K562 (cell line): ENCODE results near the gene CERS1. TPM values are rescaled to one million over a fixed set of nuclear protein-coding genes. Genes with fewer than 3 reads are reported as not detected.

Experiments used
- ATAC-seq: fragments of 200-7000 bp; cut with Tn5 transposase; 3 replicates; pipeline ENCODE4 v1.9.1; 2020; ENCODE audit warnings: moderate library complexity
- BruUV-seq: library from RNA; stranded (reverse); fragments of 400-500 nt; replicated peaks from 2 replicates; lab custom pipeline; 2021; lab: Mats Ljungman, UMichigan
- CTCF ChIA-PET: fragments of 300-600 bp; formaldehyde crosslinking; extraction: SDS; loops from one replicate; lab custom pipeline; 2021; ENCODE audit warnings: low intra/inter-chr PET ratio; lab: Yijun Ruan, JAX
- POLR2A ChIA-PET: fragments of 300-600, 350-650 bp; sonication (Branson Sonifier 250); formaldehyde crosslinking; extraction: SDS; loops from one replicate; lab custom pipeline; 2021; ENCODE audit warnings: antibody characterized with exemption, inconsistent platforms; lab: Yijun Ruan, JAX
- DNase-seq, 4 experiments: peaks; one replicate each; pipeline versions ENCODE4 v3.0.0 to v3.0.0-alpha.2; 2011 to 2018; ENCODE audit warnings: low spot score in 3 of 4, mixed read lengths in 3 of 4; ENCODE audit errors: extremely low read depth in 1 of 4
- FAIRE-seq: peaks from 2 replicates; lab custom pipeline; 2011; peaks lifted over from hg19 to GRCh38; lab: Jason Lieb, UNC
- H2AFZ ChIP-seq: 2 replicates; pipeline ENCODE4 v1.6.0; 2011; ENCODE audit warnings: low read depth, low read length, control low read depth, inconsistent platforms
- H3K27ac ChIP-seq: fragments of 200-600 bp; 3 replicates; pipeline ENCODE4 v1.8.0; 2011; ENCODE audit warnings: low read depth, mild to moderate bottlenecking, control low read depth, inconsistent platforms, low read length, moderate library complexity, mixed read lengths; ENCODE audit errors: extremely low read depth
- H3K27me3 ChIP-seq, 2 experiments: fragments of 300-600 bp in 1 of 2; 2 replicates in 1 of 2; 3 replicates in 1 of 2; pipeline versions ENCODE4 v1.6.0 to v1.8.0; 2011; ENCODE audit warnings: inconsistent platforms in 2 of 2, low read length in 2 of 2, mild to moderate bottlenecking in 1 of 2, mixed read lengths in 1 of 2, moderate library complexity in 1 of 2; ENCODE audit not compliant: control insufficient read depth in 2 of 2, insufficient read depth in 2 of 2
- H3K36me3 ChIP-seq: fragments of 300-600 bp; 3 replicates; pipeline ENCODE4 v1.8.0; 2011; ENCODE audit warnings: mild to moderate bottlenecking, low read length, inconsistent platforms; ENCODE audit not compliant: control insufficient read depth, insufficient read depth
- H3K4me1 ChIP-seq, 2 experiments: fragments of 200-600 bp in 1 of 2; replicated peaks in 1 of 2; 2 replicates in 1 of 2; 3 replicates in 1 of 2; pipeline versions ENCODE4 v1.5.1 to v1.8.0; 2011; ENCODE audit warnings: inconsistent platforms in 2 of 2, low read length in 2 of 2, mild to moderate bottlenecking in 1 of 2, mixed read lengths in 1 of 2, moderate library complexity in 1 of 2; ENCODE audit not compliant: control insufficient read depth in 2 of 2, insufficient read depth in 2 of 2
- H3K4me2 ChIP-seq: 2 replicates; pipeline ENCODE4 v1.6.1; 2011; ENCODE audit warnings: low read length, control low read depth, inconsistent platforms, mixed read lengths; ENCODE audit not compliant: insufficient read depth
- H3K4me3 ChIP-seq: fragments of 200-600 bp; sonication (generic), shearing (Covaris generic); 2 replicates; pipeline ENCODE4 v1.5.1; 2016; ENCODE audit warnings: control low read depth, inconsistent platforms
- H3K79me2 ChIP-seq: fragments of 200-600 bp; 3 replicates; pipeline ENCODE4 v1.8.0; 2011; ENCODE audit warnings: low read length, inconsistent platforms; ENCODE audit not compliant: control insufficient read depth, insufficient read depth
- H3K9ac ChIP-seq, 2 experiments: 2 replicates each; pipeline versions ENCODE4 v1.6.0 to v1.6.1; 2011; ENCODE audit warnings: low read depth in 2 of 2, low read length in 2 of 2, control low read depth in 1 of 2, inconsistent platforms in 1 of 2, mild to moderate bottlenecking in 1 of 2, mixed read lengths in 1 of 2; ENCODE audit not compliant: insufficient read depth in 1 of 2
- H3K9me1 ChIP-seq: one replicate; pipeline ENCODE4 v1.6.0; 2011; ENCODE audit warnings: inconsistent platforms, mild to moderate bottlenecking, low read length, moderate library complexity; ENCODE audit not compliant: control insufficient read depth, insufficient read depth
- H3K9me3 ChIP-seq: replicated peaks from 2 replicates; pipeline ENCODE4 v1.5.1; 2011; ENCODE audit warnings: low read depth, low read length, inconsistent platforms; ENCODE audit not compliant: control insufficient read depth, insufficient read depth
- H4K20me1 ChIP-seq: replicated peaks from 2 replicates; pipeline ENCODE4 v1.6.1; 2011; ENCODE audit warnings: low read length, inconsistent platforms, mixed read lengths; ENCODE audit not compliant: control insufficient read depth, insufficient read depth
- POLR2A ChIP-seq: fragments of 450-650 bp; conservative IDR thresholded peaks from 2 replicates; pipeline ENCODE4 v1.6.1; 2016
- POLR2G ChIP-seq: fragments of 200-400 bp; formaldehyde crosslinking; IDR thresholded peaks from 2 replicates; pipeline ENCODE4 v1.6.1; 2017; ENCODE audit warnings: low read depth, mild to moderate bottlenecking, antibody characterized with exemption, low read length, moderate library complexity
- ZBTB12 ChIP-seq: fragments of 250-450 bp; sonication (Bioruptor Pico); IDR thresholded peaks from 2 replicates; pipeline ENCODE4 v1.4.0; 2020
- WGBS: fragments of 100-300 bp; shearing (Covaris generic); methylation state at CpG from one replicate; pipeline ENCODE4 v1.1.6; 2016; ENCODE audit warnings: low coverage, mixed read lengths; ENCODE audit not compliant: insufficient coverage; ENCODE audit errors: missing lambda C conversion rate; 5-methylcytosine and 5-hydroxymethylcytosine counted together
- in situ Hi-C: fragments of 300-500 bp; cut with MboI; formaldehyde crosslinking; loops from 4 replicates; pipeline ENCODE4 v1.15.0; 2018; ENCODE audit warnings: inconsistent platforms, mixed read lengths
- intact Hi-C: fragments of 100-400 bp; cut with micrococcal nuclease; formaldehyde crosslinking; loops from 2 replicates; pipeline ENCODE4 v1.14.2; 2022
- polyA plus RNA-seq, 8 experiments: library from polyadenylated mRNA; depleted of rRNA in 4 of 8; stranded (reverse) in 5 of 8; unstranded in 3 of 8; fragments of >200 nt; fragmentation: Nextera tagmentation in 2 of 8; fragmentation: Illumina TruSeq in 1 of 8; extraction: Ambion mirVana in 2 of 8; extraction: Trizol in 1 of 8; gene quantifications; 2 replicates each; pipeline versions ENCODE4 v1.2.1 to v1.2.3, GENCODE V29; 2011 to 2014; ENCODE audit warnings: inconsistent platforms in 1 of 8, missing spikeins in 1 of 8
- total RNA-seq, 7 experiments: library from RNA; depleted of rRNA in 6 of 7; stranded (reverse); fragments of >200 nt in 6 of 7; fragmentation: Illumina TruSeq in 2 of 7; extraction: Trizol in 2 of 7; gene quantifications; 2 replicates each; pipeline versions ENCODE4 v1.2.1 to v1.2.3, GENCODE V29; 2011 to 2021; ENCODE audit warnings: low replicate concordance in 1 of 7

Gene CERS1
- total and polyA plus RNA-seq, 9 of the 15 experiments (the other 6 are each of a cell fraction or from before 2014, with no cell fraction given), result 0.33 to 1.5 (median 0.86) TPM; not detected in 2

GRCh38 chr19:18929311-18929710 lies 33.4 kb upstream of the CERS1 start:
- no peak for ATAC-seq
- Histone ChIP-seq H3K9ac (no peak overlapping the region), H3K4me2 (no peak overlapping the region), H3K36me3 (peaks cover 30% of the 10 kb centered on the region; the same call in 2 of the 3 replicates), H4K20me1 (0 out of 2 replicates have a peak, but pooled peaks cover 3% of the 10 kb centered on the region), H2AFZ (no peak overlapping the region), H3K79me2 (no peaks in the 10 kb centered on the region), H3K27me3 (no peaks in the 10 kb centered on the region), H3K9me1 (peaks cover 2% of the 10 kb centered on the region), H3K27ac (no peak overlapping the region), H3K9me3 (no peaks in the 10 kb centered on the region), H3K4me3 (no peak overlapping the region), H3K4me1 (peaks cover 5 to 28% of the 10 kb centered on the region in 2 experiments; a peak in 4 of 5 replicates)
- ChIA-PET POLR2A (interaction anchor here (0.6 to 4.6 kb wide), 7 partner anchors 10 to 47 kb away, joined by 3 to 34 read pairs (median 3); partner anchors contain the start of genes COPE and DDX49), CTCF (no interaction called here)
- DNase-seq, result no peak
- no peak for TF ChIP-seq ZBTB12 (CRISPR knock-in tag)
- peak; percentile 72 for TF ChIP-seq POLR2G
- TF ChIP-seq POLR2A, result peak; percentile 14; the same call in 1 of the 2 replicates
- no peak for FAIRE-seq
- 87% methylated on average over 18 of the region's 25 CpGs for WGBS
- in situ Hi-C loops, result no loop called here
- no TSS peak for BruUV-seq
- intact Hi-C loops, result no loop called here
